ENCODE data around the gene KCNA5. TPM values are rescaled to one million over a fixed set of nuclear protein-coding genes. Genes with fewer than 3 reads are reported as not detected.

KCNA5 gene
- total RNA-seq, 1 donor from 2014 or later: 2.6 TPM

- no peak for TF ChIP-seq CTCF (IDR thresholded peaks at IDR 0.05; ENCODE audit: borderline replicate concordance)
- Histone ChIP-seq H3K4me3 (no peak overlapping the region), H3K27me3 (ENCODE audit: low read depth) (no peaks in the 10 kb centered on the region), H3K9me3 (replicated peaks) (no peaks in the 10 kb centered on the region), H3K4me1 (peaks cover 14% of the 10 kb centered on the region), H3K36me3 (no peaks in the 10 kb centered on the region), H3K27ac (replicated peaks) (no peak overlapping the region)
- intact Hi-C loops (cut with micrococcal nuclease): no loop called here
- no peak for DNase-seq
These were observed 24.4 kb downstream of the KCNA5 start for GRCh38 chr12:5068126-5068525.

GRCh38 chr12:5068619-5069018 lies 24.9 kb downstream of the KCNA5 start:
- H3K4me3 ChIP-seq: no peak overlapping the region
- H3K27me3 ChIP-seq (ENCODE audit: low read depth): no peaks in the 10 kb centered on the region
- no peak overlapping the region for H3K27ac ChIP-seq (replicated peaks)
- intact Hi-C loops (cut with micrococcal nuclease): no loop called here
- H3K36me3 ChIP-seq: no peaks in the 10 kb centered on the region
- peaks cover 14% of the 10 kb centered on the region for H3K4me1 ChIP-seq
- no peak for DNase-seq
- H3K9me3 ChIP-seq (replicated peaks): no peaks in the 10 kb centered on the region
- no peak for TF ChIP-seq CTCF (IDR thresholded peaks at IDR 0.05; ENCODE audit: borderline replicate concordance)

GRCh38 chr12:5070090-5070489 lies 26.4 kb downstream of the KCNA5 start:
- H3K4me3 ChIP-seq: no peak overlapping the region
- no peaks in the 10 kb centered on the region for H3K36me3 ChIP-seq
- peaks cover 6% of the 10 kb centered on the region for H3K4me1 ChIP-seq
- no peaks in the 10 kb centered on the region for H3K9me3 ChIP-seq (replicated peaks)
- TF ChIP-seq CTCF (IDR thresholded peaks at IDR 0.05; ENCODE audit: borderline replicate concordance): no peak
- intact Hi-C loops (cut with micrococcal nuclease): no loop called here
- H3K27me3 ChIP-seq (ENCODE audit: low read depth): no peaks in the 10 kb centered on the region
- H3K27ac ChIP-seq (replicated peaks): no peak overlapping the region
- no peak for DNase-seq

GRCh38 chr12:5071496-5071895 lies 27.8 kb downstream of the KCNA5 start:
- no peaks in the 10 kb centered on the region for H3K9me3 ChIP-seq (replicated peaks)
- H3K36me3 ChIP-seq: no peaks in the 10 kb centered on the region
- TF ChIP-seq CTCF (IDR thresholded peaks at IDR 0.05; ENCODE audit: borderline replicate concordance): no peak
- H3K27ac ChIP-seq (replicated peaks): no peak overlapping the region
- H3K27me3 ChIP-seq (ENCODE audit: low read depth): no peaks in the 10 kb centered on the region
- intact Hi-C loops (cut with micrococcal nuclease): no loop called here
- no peak overlapping the region for H3K4me3 ChIP-seq
- peaks cover 10% of the 10 kb centered on the region for H3K4me1 ChIP-seq
- no peak for DNase-seq

- no peak for TF ChIP-seq CTCF (IDR thresholded peaks at IDR 0.05; ENCODE audit: borderline replicate concordance)
- no peaks in the 10 kb centered on the region for H3K9me3 ChIP-seq (replicated peaks)
These were observed 28.6 kb downstream of the KCNA5 start for GRCh38 chr12:5072311-5072710.

GRCh38 chr12:5073054-5073453 lies 29.4 kb downstream of the KCNA5 start:
- H3K27me3 ChIP-seq (ENCODE audit: low read depth): no peaks in the 10 kb centered on the region
- H3K27ac ChIP-seq (replicated peaks): no peak overlapping the region
- H3K4me3 ChIP-seq: no peak overlapping the region
- no peak for TF ChIP-seq CTCF (IDR thresholded peaks at IDR 0.05; ENCODE audit: borderline replicate concordance)
- no peaks in the 10 kb centered on the region for H3K36me3 ChIP-seq
- intact Hi-C loops (cut with micrococcal nuclease): no loop called here
- no peak for DNase-seq
- H3K4me1 ChIP-seq: peaks cover 25% of the 10 kb centered on the region
- H3K9me3 ChIP-seq (replicated peaks): no peaks in the 10 kb centered on the region

More at GRCh38 chr12:5072311-5072710, 28.6 kb downstream of the KCNA5 start:
- Histone ChIP-seq H3K4me3 (no peak overlapping the region), H3K27me3 (ENCODE audit: low read depth) (no peaks in the 10 kb centered on the region), H3K4me1 (peaks cover 17% of the 10 kb centered on the region), H3K36me3 (no peaks in the 10 kb centered on the region), H3K27ac (replicated peaks) (no peak overlapping the region)
- intact Hi-C loops (cut with micrococcal nuclease): no loop called here
- DNase-seq: no peak
